ENCODE measurements around the gene MED12L.

MED12L gene

GRCh38 chr3:151393941-151394340, 308.5 kb downstream of the MED12L start:
- Mint-ChIP-seq H3K36me3 (no peaks in the 10 kb centered on the region), H3K4me1 (no peaks in the 10 kb centered on the region), H3K27ac (no peak overlapping the region), H3K9me3 (peaks cover 7% of the 10 kb centered on the region), H3K4me3 (no peak overlapping the region), H3K27me3 (peaks cover 8% of the 10 kb centered on the region)

GRCh38 chr3:151394611-151395010, 309.1 kb downstream of the MED12L start:
- H3K4me1 Mint-ChIP-seq, result no peaks in the 10 kb centered on the region
- H3K4me3 Mint-ChIP-seq, result no peak overlapping the region
- no peak overlapping the region for H3K27ac Mint-ChIP-seq
- H3K9me3 Mint-ChIP-seq, result peaks cover 7% of the 10 kb centered on the region
- H3K36me3 Mint-ChIP-seq, result no peaks in the 10 kb centered on the region
- peaks cover 8% of the 10 kb centered on the region for H3K27me3 Mint-ChIP-seq

GRCh38 chr3:151395806-151396205, 310.3 kb downstream of the MED12L start:
- Mint-ChIP-seq H3K36me3 (no peaks in the 10 kb centered on the region), H3K4me3 (no peak overlapping the region), H3K9me3 (peaks cover 7% of the 10 kb centered on the region), H3K4me1 (no peaks in the 10 kb centered on the region), H3K27ac (no peak overlapping the region), H3K27me3 (peaks cover 9% of the 10 kb centered on the region)

GRCh38 chr3:151398895-151399294, 313.4 kb downstream of the MED12L start:
- no peaks in the 10 kb centered on the region for H3K36me3 Mint-ChIP-seq
- no peak overlapping the region for H3K4me3 Mint-ChIP-seq
- peaks cover 3% of the 10 kb centered on the region for H3K27me3 Mint-ChIP-seq

GRCh38 chr3:151400341-151400740, 314.9 kb downstream of the MED12L start:
- Mint-ChIP-seq H3K27me3 (peaks cover 3% of the 10 kb centered on the region), H3K36me3 (no peaks in the 10 kb centered on the region), H3K4me3 (no peak overlapping the region), H3K27ac (no peak overlapping the region), H3K9me3 (no peaks in the 10 kb centered on the region), H3K4me1 (no peaks in the 10 kb centered on the region)

More at GRCh38 chr3:151398895-151399294, 313.4 kb downstream of the MED12L start:
- H3K9me3 Mint-ChIP-seq, result no peaks in the 10 kb centered on the region
- no peaks in the 10 kb centered on the region for H3K4me1 Mint-ChIP-seq
- no peak overlapping the region for H3K27ac Mint-ChIP-seq

- Mint-ChIP-seq H3K27me3 (peaks cover 1% of the 10 kb centered on the region), H3K9me3 (no peaks in the 10 kb centered on the region), H3K4me1 (no peaks in the 10 kb centered on the region), H3K27ac (no peak overlapping the region), H3K36me3 (no peaks in the 10 kb centered on the region), H3K4me3 (no peak overlapping the region)
These were observed 316.9 kb downstream of the MED12L start for GRCh38 chr3:151402349-151402748.

GRCh38 chr3:151403246-151403645, 317.8 kb downstream of the MED12L start:
- Mint-ChIP-seq H3K9me3 (no peaks in the 10 kb centered on the region), H3K4me1 (no peaks in the 10 kb centered on the region), H3K36me3 (no peaks in the 10 kb centered on the region), H3K27me3 (peaks cover 3% of the 10 kb centered on the region), H3K4me3 (no peak overlapping the region), H3K27ac (no peak overlapping the region)

- no peaks in the 10 kb centered on the region for H3K4me1 Mint-ChIP-seq
- no peak overlapping the region for H3K4me3 Mint-ChIP-seq
- no peaks in the 10 kb centered on the region for H3K36me3 Mint-ChIP-seq
- no peaks in the 10 kb centered on the region for H3K9me3 Mint-ChIP-seq
- H3K27ac Mint-ChIP-seq, result no peak overlapping the region
- peaks cover 3% of the 10 kb centered on the region for H3K27me3 Mint-ChIP-seq
These were observed 318.9 kb downstream of the MED12L start for GRCh38 chr3:151404316-151404715.

- no peak overlapping the region for H3K27ac Mint-ChIP-seq
- no peak overlapping the region for H3K4me3 Mint-ChIP-seq
- no peaks in the 10 kb centered on the region for H3K36me3 Mint-ChIP-seq
- no peaks in the 10 kb centered on the region for H3K9me3 Mint-ChIP-seq
- no peaks in the 10 kb centered on the region for H3K4me1 Mint-ChIP-seq
- peaks cover 2% of the 10 kb centered on the region for H3K27me3 Mint-ChIP-seq
These were observed 322.5 kb downstream of the MED12L start for GRCh38 chr3:151407928-151408327.

- no peaks in the 10 kb centered on the region for H3K9me3 Mint-ChIP-seq
- no peak overlapping the region for H3K27ac Mint-ChIP-seq
- no peak overlapping the region for H3K4me3 Mint-ChIP-seq
- H3K27me3 Mint-ChIP-seq, result peaks cover 3% of the 10 kb centered on the region
- no peaks in the 10 kb centered on the region for H3K36me3 Mint-ChIP-seq
- H3K4me1 Mint-ChIP-seq, result no peaks in the 10 kb centered on the region
These were observed 325.6 kb downstream of the MED12L start for GRCh38 chr3:151410891-151411559.

GRCh38 chr3:151412989-151413388, 327.5 kb downstream of the MED12L start:
- no peaks in the 10 kb centered on the region for H3K36me3 Mint-ChIP-seq

GRCh38 chr3:151415289-151415688, 329.8 kb downstream of the MED12L start:
- H3K4me3 Mint-ChIP-seq, result no peak overlapping the region
- H3K9me3 Mint-ChIP-seq, result no peaks in the 10 kb centered on the region

More at GRCh38 chr3:151412989-151413388, 327.5 kb downstream of the MED12L start:
- peaks cover 1% of the 10 kb centered on the region for H3K27me3 Mint-ChIP-seq
- H3K27ac Mint-ChIP-seq, result no peak overlapping the region
- H3K4me3 Mint-ChIP-seq, result no peak overlapping the region
- no peaks in the 10 kb centered on the region for H3K9me3 Mint-ChIP-seq
- no peaks in the 10 kb centered on the region for H3K4me1 Mint-ChIP-seq

GRCh38 chr3:151419806-151420205, 334.3 kb downstream of the MED12L start:
- Mint-ChIP-seq H3K27ac (no peak overlapping the region), H3K36me3 (no peaks in the 10 kb centered on the region), H3K4me3 (no peak overlapping the region), H3K27me3 (no peaks in the 10 kb centered on the region), H3K4me1 (no peaks in the 10 kb centered on the region), H3K9me3 (no peaks in the 10 kb centered on the region)

More at GRCh38 chr3:151415289-151415688, 329.8 kb downstream of the MED12L start:
- Mint-ChIP-seq H3K27me3 (peaks cover 1% of the 10 kb centered on the region), H3K4me1 (no peaks in the 10 kb centered on the region), H3K36me3 (no peaks in the 10 kb centered on the region), H3K27ac (no peak overlapping the region)

GRCh38 chr3:151421938-151422337, 336.5 kb downstream of the MED12L start:
- H3K27ac Mint-ChIP-seq, result no peak overlapping the region
- no peak overlapping the region for H3K4me3 Mint-ChIP-seq
- H3K9me3 Mint-ChIP-seq, result no peaks in the 10 kb centered on the region
- H3K4me1 Mint-ChIP-seq, result no peaks in the 10 kb centered on the region
- no peaks in the 10 kb centered on the region for H3K27me3 Mint-ChIP-seq
- H3K36me3 Mint-ChIP-seq, result no peaks in the 10 kb centered on the region

GRCh38 chr3:151423091-151423490, 337.6 kb downstream of the MED12L start:
- Mint-ChIP-seq H3K9me3 (no peaks in the 10 kb centered on the region), H3K27me3 (no peaks in the 10 kb centered on the region), H3K4me3 (no peak overlapping the region), H3K4me1 (no peaks in the 10 kb centered on the region), H3K27ac (no peak overlapping the region), H3K36me3 (no peaks in the 10 kb centered on the region)

GRCh38 chr3:151425627-151426340, 340.3 kb downstream of the MED12L start:
- Mint-ChIP-seq H3K36me3 (no peaks in the 10 kb centered on the region), H3K4me1 (no peaks in the 10 kb centered on the region), H3K27ac (no peak overlapping the region), H3K9me3 (no peaks in the 10 kb centered on the region), H3K27me3 (peaks cover 2% of the 10 kb centered on the region), H3K4me3 (no peak overlapping the region)

Measured in activated naive CD4-positive, alpha-beta T cell treated with anti-CD3 and anti-CD28 coated beads, Interleukin-2, amount 50 U/mL, for 24 hours (primary cell).